ENCODE results near the gene KCNK7.

Gene KCNK7

DNA sequence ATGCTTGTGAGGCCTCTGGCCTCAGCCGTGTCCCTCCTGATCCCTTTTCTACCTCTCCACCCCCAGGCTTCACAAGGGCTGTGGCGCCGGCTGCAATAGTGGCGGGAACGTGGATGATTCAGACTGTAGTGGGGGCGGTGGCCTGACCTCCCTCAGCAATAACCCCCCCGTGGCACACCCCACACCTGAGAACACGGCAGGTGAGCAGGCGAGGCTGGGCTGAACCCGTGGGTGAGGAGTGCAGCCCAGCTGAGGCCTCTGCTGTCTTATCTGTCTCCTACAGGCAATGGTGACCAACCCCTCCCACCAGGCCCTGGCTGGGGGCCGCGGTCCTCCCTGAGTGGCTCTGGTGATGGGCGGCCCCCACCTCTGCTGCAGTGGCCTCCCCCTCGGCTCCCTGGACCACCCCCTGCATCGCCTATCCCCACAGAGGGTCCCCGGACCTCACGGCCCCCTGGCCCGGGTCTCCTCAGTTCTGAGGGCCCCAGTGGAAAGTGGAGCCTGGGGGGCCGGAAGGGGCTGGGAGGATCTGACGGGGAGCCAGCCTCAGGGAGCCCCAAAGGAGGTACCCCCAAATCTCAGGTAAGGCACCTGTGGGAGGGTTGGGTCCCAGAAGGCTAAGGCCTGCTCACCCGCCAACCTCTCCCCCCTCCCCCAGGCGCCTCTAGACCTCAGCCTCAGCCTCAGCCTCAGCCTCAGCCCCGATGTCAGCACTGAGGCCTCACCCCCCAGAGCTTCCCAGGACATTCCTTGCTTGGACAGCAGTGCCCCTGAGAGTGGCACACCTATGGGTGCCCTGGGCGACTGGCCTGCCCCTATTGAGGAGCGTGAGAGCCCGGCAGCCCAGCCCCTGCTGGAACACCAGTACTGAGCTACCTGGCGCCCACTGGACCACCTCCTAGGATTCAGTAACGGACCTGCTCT lies 40.8 kb upstream of the KCNK7 start:
- TF ChIP-seq, protein P1, sequence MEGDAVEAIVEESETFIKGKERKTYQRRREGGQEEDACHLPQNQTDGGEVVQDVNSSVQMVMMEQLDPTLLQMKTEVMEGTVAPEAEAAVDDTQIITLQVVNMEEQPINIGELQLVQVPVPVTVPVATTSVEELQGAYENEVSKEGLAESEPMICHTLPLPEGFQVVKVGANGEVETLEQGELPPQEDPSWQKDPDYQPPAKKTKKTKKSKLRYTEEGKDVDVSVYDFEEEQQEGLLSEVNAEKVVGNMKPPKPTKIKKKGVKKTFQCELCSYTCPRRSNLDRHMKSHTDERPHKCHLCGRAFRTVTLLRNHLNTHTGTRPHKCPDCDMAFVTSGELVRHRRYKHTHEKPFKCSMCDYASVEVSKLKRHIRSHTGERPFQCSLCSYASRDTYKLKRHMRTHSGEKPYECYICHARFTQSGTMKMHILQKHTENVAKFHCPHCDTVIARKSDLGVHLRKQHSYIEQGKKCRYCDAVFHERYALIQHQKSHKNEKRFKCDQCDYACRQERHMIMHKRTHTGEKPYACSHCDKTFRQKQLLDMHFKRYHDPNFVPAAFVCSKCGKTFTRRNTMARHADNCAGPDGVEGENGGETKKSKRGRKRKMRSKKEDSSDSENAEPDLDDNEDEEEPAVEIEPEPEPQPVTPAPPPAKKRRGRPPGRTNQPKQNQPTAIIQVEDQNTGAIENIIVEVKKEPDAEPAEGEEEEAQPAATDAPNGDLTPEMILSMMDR (IDR thresholded peaks at IDR 0.05), result no peak
- Mint-ChIP-seq H3K27ac (no peak overlapping the region), H3K36me3 (ENCODE audit: low read depth) (peaks cover 4% of the 10 kb centered on the region), H3K9me3 (no peaks in the 10 kb centered on the region), H3K4me3 (no peak overlapping the region), H3K4me1 (peaks cover 24% of the 10 kb centered on the region), H3K27me3 (ENCODE audit: low read depth, poor library complexity) (no peaks in the 10 kb centered on the region)
- no peak for DNase-seq

DNA sequence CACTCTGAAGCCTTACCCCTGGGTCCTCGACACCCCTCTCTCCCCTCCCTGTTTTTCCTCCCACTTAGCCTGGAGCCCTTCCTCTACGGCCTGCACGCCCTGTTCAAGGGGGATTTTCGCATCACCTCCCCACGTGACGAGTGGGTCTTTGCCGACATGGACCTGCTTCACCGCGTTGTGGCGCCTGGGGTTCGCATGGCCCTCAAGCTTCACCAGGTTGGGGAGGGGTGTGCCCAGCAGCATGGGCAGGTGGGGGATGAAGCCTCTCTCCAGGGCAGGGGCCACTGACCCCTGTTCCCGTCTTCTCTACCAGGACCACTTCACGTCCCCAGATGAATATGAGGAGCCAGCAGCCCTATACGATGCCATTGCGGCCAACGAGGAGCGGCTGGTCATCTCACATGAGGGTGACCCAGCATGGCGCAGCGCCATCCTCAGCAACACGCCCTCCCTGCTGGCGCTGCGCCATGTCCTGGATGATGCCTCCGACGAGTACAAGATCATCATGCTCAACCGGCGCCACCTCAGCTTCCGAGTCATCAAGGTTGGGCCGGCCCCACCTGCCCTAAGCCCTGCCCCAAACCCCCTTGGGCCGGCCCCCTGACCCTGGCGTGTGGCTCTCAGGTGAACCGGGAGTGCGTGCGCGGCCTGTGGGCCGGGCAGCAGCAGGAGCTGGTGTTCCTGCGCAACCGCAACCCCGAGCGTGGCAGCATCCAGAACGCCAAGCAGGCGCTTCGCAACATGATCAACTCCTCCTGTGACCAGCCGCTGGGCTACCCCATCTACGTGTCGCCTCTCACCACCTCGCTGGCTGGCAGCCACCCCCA lies 39.5 kb upstream of the KCNK7 start:
- no peak overlapping the region for H3K27ac Mint-ChIP-seq
- H3K36me3 Mint-ChIP-seq (ENCODE audit: low read depth), result peaks cover 4% of the 10 kb centered on the region
- no peaks in the 10 kb centered on the region for H3K27me3 Mint-ChIP-seq (ENCODE audit: low read depth, poor library complexity)
- H3K4me3 Mint-ChIP-seq, result no peak overlapping the region
- no peak for DNase-seq
- TF ChIP-seq, protein P1 (IDR thresholded peaks at IDR 0.05), result no peak
- peaks cover 24% of the 10 kb centered on the region for H3K4me1 Mint-ChIP-seq
- no peaks in the 10 kb centered on the region for H3K9me3 Mint-ChIP-seq

DNA sequence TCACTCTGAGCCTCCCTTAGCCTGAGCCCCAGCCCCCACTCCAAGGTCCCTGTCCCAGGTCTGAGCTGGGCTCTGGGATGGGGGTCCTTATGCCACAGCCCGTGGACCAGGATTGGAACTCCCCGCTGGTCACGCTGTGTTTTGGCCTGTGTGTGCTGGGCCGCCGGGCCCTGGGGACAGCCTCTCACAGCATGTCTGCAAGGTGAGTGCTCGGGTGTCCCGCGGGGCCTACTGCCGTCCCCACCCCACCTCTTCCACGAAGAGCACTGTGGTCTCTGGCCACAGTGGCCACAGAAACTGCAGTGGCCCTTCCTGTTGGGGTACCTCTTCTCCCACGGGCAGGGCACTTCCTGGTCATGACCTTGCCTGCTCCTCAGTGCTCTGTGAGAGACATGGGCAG lies 38.8 kb upstream of the KCNK7 start:
- no peaks in the 10 kb centered on the region for H3K9me3 Mint-ChIP-seq
- no peak for DNase-seq
- no peak overlapping the region for H3K4me3 Mint-ChIP-seq
- H3K36me3 Mint-ChIP-seq (ENCODE audit: low read depth), result peaks cover 4% of the 10 kb centered on the region
- TF ChIP-seq, protein P1 (IDR thresholded peaks at IDR 0.05), result no peak
- H3K4me1 Mint-ChIP-seq, result peaks cover 20% of the 10 kb centered on the region
- no peaks in the 10 kb centered on the region for H3K27me3 Mint-ChIP-seq (ENCODE audit: low read depth, poor library complexity)
- H3K27ac Mint-ChIP-seq, result no peak overlapping the region

DNA sequence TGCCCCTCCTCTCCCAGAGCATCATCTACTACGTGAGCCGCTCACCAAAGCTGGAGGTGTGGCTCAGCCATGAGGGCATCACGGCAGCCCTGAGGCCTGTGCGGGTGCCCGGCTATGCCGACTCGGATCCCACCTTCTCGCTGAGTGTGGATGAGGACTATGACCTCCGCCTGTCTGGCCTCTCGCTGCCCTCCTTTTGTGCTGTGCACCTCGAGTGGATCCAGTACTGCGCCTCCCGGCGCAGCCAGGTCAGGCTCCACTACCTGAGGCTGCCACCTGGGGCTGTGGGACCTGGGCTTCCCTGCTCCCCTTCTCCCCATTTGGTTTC lies 38.5 kb upstream of the KCNK7 start:
- Mint-ChIP-seq H3K4me1 (peaks cover 20% of the 10 kb centered on the region), H3K9me3 (no peaks in the 10 kb centered on the region)

DNA sequence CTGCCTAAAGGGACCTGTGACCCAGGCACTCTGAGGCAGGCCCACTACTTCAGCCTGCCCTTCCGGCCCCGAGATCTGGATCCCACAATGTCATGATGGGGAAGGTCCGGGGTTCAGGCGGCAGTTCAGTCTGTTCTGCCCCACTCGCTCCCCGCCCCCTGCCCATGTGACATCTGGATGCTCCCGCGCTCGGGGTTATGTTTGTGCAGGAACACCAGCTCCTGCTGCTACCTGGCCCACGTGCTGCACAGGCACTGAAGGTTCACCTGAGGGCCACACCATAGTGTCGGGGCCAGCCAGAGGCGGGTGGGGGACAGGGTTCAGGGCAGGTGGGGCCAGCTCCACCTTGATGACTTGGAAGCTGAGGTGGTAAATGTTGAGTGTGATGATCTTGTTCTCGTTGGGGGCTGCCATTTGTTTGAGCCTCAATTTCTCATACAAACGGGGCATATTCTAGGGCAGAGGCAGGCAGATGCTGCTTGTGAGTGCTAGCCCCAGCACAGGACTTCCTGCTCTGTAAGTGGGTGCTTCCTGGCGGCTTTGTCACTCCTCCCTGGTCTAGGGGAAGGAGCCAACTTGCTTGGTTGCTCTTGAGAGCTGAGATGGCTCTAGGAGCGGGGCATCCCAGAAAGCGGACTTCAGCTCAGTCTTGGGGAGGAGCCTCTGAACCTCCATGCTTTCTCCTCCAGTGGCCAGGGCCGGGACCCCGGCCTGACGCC lies 37.9 kb upstream of the KCNK7 start:
- no peaks in the 10 kb centered on the region for H3K9me3 Mint-ChIP-seq
- peaks cover 14% of the 10 kb centered on the region for H3K4me1 Mint-ChIP-seq
- peaks cover 4% of the 10 kb centered on the region for H3K36me3 Mint-ChIP-seq (ENCODE audit: low read depth)
- no peak overlapping the region for H3K4me3 Mint-ChIP-seq
- DNase-seq, result no peak
- TF ChIP-seq, protein P1 (IDR thresholded peaks at IDR 0.05), result no peak
- no peaks in the 10 kb centered on the region for H3K27me3 Mint-ChIP-seq (ENCODE audit: low read depth, poor library complexity)
- H3K27ac Mint-ChIP-seq, result no peak overlapping the region

More for the DNA sequence above, 38.5 kb upstream of the KCNK7 start:
- no peak for DNase-seq
- no peak overlapping the region for H3K27ac Mint-ChIP-seq
- no peaks in the 10 kb centered on the region for H3K27me3 Mint-ChIP-seq (ENCODE audit: low read depth, poor library complexity)
- peaks cover 4% of the 10 kb centered on the region for H3K36me3 Mint-ChIP-seq (ENCODE audit: low read depth)
- no peak overlapping the region for H3K4me3 Mint-ChIP-seq
- TF ChIP-seq, protein P1 (IDR thresholded peaks at IDR 0.05), result no peak

All from nephron progenitor cell (in vitro differentiated cells).